Left ventricle myocardium inferior (tissue), 1 donor: Measurements from ENCODE around the gene MALL. TPM values are rescaled to one million over a fixed set of nuclear protein-coding genes. Genes with fewer than 3 reads are reported as not detected.

Experiments used
- DNase-seq: peaks from one replicate; pipeline ENCODE4 v3.0.0-alpha.2; 2020
- H3K27ac ChIP-seq: fragments of 200-600 bp; replicated peaks from 2 replicates; pipeline ENCODE4 v1.8.0; 2021
- H3K27me3 ChIP-seq: fragments of 200-600 bp; 2 replicates; pipeline ENCODE4 v1.8.0; 2021; ENCODE audit warnings: low read depth
- H3K36me3 ChIP-seq: fragments of 200-600 bp; 2 replicates; pipeline ENCODE4 v1.8.0; 2021
- H3K4me1 ChIP-seq: fragments of 200-600 bp; 2 replicates; pipeline ENCODE4 v1.8.0; 2021
- H3K4me3 ChIP-seq: fragments of 200-600 bp; 2 replicates; pipeline ENCODE4 v1.8.0; 2021; ENCODE audit warnings: mild to moderate bottlenecking, moderate library complexity
- H3K9me3 ChIP-seq: fragments of 200-600 bp; replicated peaks from 2 replicates; pipeline ENCODE4 v1.8.0; 2021
- CTCF ChIP-seq: fragments of 200-600 bp; IDR thresholded peaks from 2 replicates; pipeline ENCODE4 v1.8.0; 2021; ENCODE audit warnings: antibody characterized with exemption, mild to moderate bottlenecking, borderline replicate concordance
- intact Hi-C: fragments of 100-400 bp; cut with micrococcal nuclease; formaldehyde crosslinking; loops from one replicate; pipeline ENCODE4 v1.11.0; 2022
- total RNA-seq: library from RNA; stranded (reverse); fragmentation: NEBNext Ultra II Directional; extraction: Animal tissue kit (Norgen Biotek cat#: 25700); gene quantifications from one replicate; pipeline ENCODE4 v1.2.1, GENCODE V29; 2021
- donor health status: DM: no; HTN: yes; CAD: no; lungs with severe emphysema.

Gene MALL
- total RNA-seq, 1 donor from 2014 or later: 11.8 TPM

DNA sequence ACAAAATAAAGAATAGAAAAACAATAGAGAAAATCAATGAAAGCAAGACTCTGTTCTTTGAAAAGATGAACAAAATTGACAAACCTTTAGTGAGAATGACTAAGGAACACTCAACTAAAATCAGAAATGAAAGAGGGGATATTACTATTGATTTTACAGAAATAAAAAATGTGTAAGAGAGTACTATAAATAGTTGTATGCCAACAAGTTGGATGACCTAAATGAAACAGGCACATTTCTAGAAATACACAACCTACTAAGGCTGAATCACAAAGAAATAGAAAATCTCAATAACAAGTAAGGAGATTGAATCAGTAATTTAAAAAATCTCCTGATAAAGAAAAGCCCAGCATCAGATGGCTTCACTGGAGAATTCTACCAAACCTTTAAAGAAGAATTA, 18.4 kb upstream of the MALL start:
- intact Hi-C loops: no loop called here
- TF ChIP-seq CTCF: no peak
- Histone ChIP-seq H3K4me3 (no peak overlapping the region), H3K27me3 (no peaks in the 10 kb centered on the region), H3K4me1 (no peaks in the 10 kb centered on the region), H3K27ac (no peak overlapping the region), H3K9me3 (peaks cover 24% of the 10 kb centered on the region), H3K36me3 (peaks cover 10% of the 10 kb centered on the region)
- no peak for DNase-seq

DNA sequence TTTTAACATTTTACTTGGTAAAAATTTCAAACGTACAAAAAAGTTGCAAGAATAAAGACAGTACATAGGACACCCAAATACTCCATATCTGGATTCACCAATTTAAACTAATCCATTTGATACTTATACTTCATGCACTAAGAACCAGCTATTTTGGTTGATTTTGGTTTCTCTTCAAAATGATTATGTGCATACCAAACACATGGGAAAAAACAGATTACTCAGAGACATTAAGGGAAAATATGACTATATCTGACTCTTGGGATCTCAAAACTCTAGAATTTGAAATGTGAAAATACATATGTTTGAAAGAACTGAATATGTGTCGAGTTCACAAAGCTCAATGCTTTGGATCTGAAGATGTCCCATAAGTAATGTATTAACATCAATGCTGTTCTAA, 15.5 kb upstream of the MALL start:
- Histone ChIP-seq H3K9me3 (peaks cover 24% of the 10 kb centered on the region), H3K27me3 (no peaks in the 10 kb centered on the region), H3K4me3 (no peak overlapping the region), H3K27ac (no peak overlapping the region), H3K4me1 (no peaks in the 10 kb centered on the region), H3K36me3 (peaks cover 18% of the 10 kb centered on the region)
- TF ChIP-seq CTCF: no peak
- intact Hi-C loops: no loop called here
- no peak for DNase-seq

GRCh38 chr2:110130757-110131156, 15.1 kb upstream of the MALL start:
- intact Hi-C loops: no loop called here
- Histone ChIP-seq H3K36me3 (peaks cover 18% of the 10 kb centered on the region), H3K9me3 (peaks cover 24% of the 10 kb centered on the region), H3K4me3 (no peak overlapping the region), H3K4me1 (no peaks in the 10 kb centered on the region), H3K27me3 (no peaks in the 10 kb centered on the region), H3K27ac (no peak overlapping the region)
- no peak for DNase-seq
- no peak for TF ChIP-seq CTCF

DNA sequence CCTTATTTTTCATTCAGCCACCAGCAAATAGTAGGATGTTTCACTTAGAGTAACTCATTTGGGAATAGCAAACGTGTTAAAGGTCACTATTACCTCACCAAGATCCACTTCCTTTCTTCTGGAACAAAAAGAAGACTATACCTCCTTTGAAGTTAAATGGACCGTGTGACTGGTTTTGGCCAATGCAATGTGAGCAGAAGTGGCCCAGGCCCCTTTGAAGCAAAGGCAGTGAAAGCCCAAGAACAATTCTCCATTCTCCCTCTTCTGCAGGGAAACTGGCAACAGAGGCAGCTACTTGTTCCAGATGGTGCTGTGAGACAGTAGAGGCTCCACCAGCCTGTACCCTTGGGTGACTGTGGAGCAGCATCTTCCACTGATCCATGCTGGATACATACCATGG, 11.3 kb upstream of the MALL start:
- TF ChIP-seq CTCF: no peak
- Histone ChIP-seq H3K4me1 (no peaks in the 10 kb centered on the region), H3K36me3 (peaks cover 8% of the 10 kb centered on the region), H3K27ac (no peak overlapping the region), H3K9me3 (no peaks in the 10 kb centered on the region), H3K27me3 (no peaks in the 10 kb centered on the region), H3K4me3 (no peak overlapping the region)
- no peak for DNase-seq
- intact Hi-C loops: no loop called here

DNA sequence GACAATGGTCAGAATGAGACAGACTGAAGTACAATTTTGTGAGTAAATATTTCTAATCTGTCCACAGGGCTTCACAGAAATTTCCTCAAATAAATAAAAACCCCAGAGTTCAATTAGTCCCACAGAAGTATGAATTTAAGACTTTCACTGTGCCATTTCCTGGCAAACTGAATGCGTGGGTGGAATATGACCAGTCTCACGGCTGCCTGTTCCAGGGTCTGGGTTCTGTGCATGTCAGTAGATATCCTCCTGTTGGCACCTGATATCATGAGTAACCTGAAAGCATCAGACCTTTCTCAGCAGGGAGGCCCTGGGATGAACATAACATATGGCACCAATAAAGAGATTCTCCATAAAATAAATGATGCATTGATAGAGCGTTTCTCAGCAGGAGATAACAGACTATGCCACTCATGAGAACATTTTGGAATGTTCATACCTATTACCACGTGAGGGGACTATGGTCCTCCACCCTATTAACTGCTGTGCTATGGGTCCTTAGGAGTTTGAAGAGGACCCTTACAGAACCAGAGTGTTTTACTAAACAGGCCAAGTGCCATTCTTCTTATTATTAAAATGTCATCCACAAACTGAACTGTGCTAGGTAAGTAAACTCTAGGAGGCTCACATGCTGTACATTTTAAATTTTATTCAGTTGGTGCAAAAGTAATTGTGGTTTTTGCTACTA, 10.6 kb upstream of the MALL start:
- Histone ChIP-seq H3K36me3 (peaks cover 8% of the 10 kb centered on the region), H3K4me1 (peaks cover 3% of the 10 kb centered on the region), H3K27me3 (no peaks in the 10 kb centered on the region), H3K4me3 (no peak overlapping the region), H3K27ac (no peak overlapping the region), H3K9me3 (no peaks in the 10 kb centered on the region)
- no peak for TF ChIP-seq CTCF
- no peak for DNase-seq
- intact Hi-C loops: no loop called here
